Left ventricle myocardium superior (tissue), 1 donor: ENCODE results near the gene ZNF710. TPM values are rescaled to one million over a fixed set of nuclear protein-coding genes. Genes with fewer than 3 reads are reported as not detected.

Experiments used
- ATAC-seq: fragments of 200-7000 bp; cut with Tn5 transposase; one replicate; pipeline ENCODE4 v1.9.1; 2020; ENCODE audit warnings: mild to moderate bottlenecking, moderate library complexity
- DNase-seq: peaks from one replicate; pipeline ENCODE4 v3.0.0-alpha.2; 2020
- intact Hi-C: fragments of 100-400 bp; cut with micrococcal nuclease; formaldehyde crosslinking; loops from one replicate; pipeline ENCODE4 v1.11.0; 2022
- total RNA-seq: library from RNA; stranded (reverse); fragmentation: NEBNext Ultra II Directional; extraction: Animal tissue kit (Norgen Biotek cat#: 25700); gene quantifications from one replicate; pipeline ENCODE4 v1.2.1, GENCODE V29; 2021
- donor health status: DM: no; HTN: yes; CAD: no; lungs with severe emphysema.

ZNF710 gene
- total RNA-seq, 1 donor from 2014 or later, result 6.1 TPM

DNA sequence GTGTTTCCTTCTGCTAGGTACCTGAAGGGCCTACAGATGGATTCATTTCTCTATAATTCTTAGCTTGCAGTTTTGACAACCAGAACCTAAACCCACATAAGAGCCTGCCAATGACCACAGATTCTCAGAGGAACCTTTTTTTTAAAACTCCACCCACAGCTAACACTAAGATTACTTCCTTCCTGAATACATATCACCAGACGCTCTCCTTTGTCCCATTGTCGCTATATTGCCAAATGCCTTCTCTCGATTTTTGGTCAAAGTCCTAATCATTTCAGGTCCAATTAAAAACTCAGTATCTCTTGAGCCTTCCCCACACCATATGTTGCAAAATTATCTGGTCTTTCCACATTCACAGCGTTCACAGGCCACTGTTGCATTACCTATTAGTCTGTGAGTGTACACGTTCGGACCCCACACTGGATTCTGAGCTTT lies 12.4 kb downstream of the ZNF710 start:
- DNase-seq (no peak), ATAC-seq (no peak)
- intact Hi-C loops, result no loop called here

GRCh38 chr15:90015294-90015693 lies 14.2 kb downstream of the ZNF710 start:
- intact Hi-C loops, result no loop called here
- ATAC-seq (no peak), DNase-seq (no peak)

DNA sequence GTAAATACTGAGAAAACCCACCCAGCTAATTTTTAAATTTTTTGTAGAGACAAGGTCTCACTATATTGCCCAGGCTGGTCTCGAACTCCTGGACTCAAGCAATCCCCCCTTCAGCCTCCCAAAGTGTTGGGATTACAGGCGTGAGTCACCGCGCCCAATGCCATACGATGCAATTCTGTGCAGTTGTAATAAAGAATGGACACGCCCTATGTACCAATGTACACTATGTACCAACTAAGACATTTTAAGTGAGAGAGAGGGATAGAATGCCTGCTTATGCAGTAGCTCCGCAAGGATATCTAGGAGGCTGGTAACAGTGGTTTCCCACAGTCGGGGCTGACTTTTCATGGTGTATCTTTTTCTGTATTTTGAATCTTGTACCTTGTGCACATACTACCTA lies 14.6 kb downstream of the ZNF710 start:
- DNase-seq (no peak), ATAC-seq (no peak)
- intact Hi-C loops, result no loop called here

DNA sequence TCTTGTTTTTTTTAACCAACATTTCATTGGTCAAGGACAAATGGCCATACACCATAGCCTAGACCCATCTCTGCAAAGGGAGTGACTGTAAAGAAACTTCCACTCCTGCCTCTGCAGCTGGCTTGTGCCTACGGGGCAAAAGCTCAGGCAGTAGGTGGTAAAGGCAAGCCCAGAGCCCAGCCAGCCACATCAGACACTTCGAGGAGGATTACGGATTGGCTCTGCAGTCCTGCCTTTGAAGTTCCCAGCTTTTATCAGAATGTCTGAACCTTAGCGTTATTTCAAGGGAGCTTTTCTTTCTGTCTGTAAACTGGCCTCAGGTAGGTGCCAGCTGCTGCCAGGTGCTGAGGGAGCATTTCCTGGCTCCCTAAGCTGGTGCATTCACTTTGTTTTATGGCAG lies 15.6 kb downstream of the ZNF710 start:
- DNase-seq (no peak), ATAC-seq (no peak)
- intact Hi-C loops, result no loop called here

DNA sequence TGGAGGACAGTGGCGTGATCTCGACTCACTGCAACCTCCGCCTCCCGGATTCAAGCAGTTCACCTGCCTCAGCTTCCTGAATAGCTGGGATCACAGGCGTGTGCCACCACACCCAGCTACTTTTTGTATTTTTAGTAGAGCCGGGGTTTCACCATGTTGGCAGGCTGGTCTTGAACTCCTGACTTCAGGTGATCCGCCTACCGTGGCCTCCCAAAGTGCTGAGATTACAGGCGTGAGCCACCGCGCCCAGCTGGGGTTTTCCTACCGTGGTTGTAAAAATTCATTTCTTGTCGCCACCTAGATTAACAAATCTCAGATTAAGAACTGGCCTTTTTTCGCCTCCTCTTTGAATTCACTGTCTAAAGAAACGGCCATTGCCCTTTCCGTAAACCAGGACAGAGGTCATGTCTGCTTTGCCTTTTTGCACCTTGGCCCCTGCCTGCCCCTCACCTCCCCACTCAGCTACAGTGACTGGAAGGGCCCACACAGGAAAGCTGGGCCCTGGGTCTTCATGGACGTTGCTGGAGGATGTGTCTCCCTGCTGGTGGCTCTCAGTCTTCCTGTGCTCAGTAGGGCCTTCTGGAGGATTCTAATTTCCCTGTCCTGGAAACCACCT lies 17.2 kb downstream of the ZNF710 start:
- intact Hi-C loops, result no loop called here
- DNase-seq (no peak), ATAC-seq (no peak)

- intact Hi-C loops, result no loop called here
- DNase-seq, result no peak
- ATAC-seq, result no peak
Observed at GRCh38 chr15:90019611-90020010, 18.5 kb downstream of the ZNF710 start.

GRCh38 chr15:90020021-90020735 lies 19.1 kb downstream of the ZNF710 start:
- intact Hi-C loops, result no loop called here
- DNase-seq, result no peak
- ATAC-seq, result peak; percentile 78

DNA sequence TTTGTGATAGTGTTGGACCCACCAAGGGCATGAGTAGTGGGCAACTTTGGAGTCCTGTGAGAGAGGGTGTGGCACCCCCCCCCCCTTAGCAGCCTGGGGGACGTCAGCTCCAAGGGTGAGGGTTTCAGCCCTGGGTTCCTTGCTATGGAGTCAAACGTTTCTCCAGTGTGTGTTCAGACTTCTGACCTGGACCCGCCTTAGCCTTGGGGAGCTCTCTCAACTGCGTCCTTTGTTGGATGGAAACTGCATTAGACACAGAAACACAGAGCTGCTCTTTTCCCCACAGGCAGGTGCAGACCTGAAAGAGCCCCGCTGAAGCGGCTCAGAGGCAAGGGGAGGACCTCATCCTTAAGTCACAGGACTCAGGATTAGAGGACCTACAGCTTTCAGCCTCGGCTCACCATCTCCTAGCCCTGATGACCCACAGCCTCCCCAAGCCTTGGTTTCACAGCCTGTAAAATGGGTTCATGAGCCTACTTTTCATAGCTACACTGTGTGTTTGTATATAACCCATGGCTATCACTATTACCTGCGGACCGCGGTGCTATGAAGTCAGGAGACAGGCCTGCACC lies 19.9 kb downstream of the ZNF710 start:
- intact Hi-C loops, result no loop called here
- ATAC-seq (no peak), DNase-seq (no peak)

- DNase-seq (no peak), ATAC-seq (no peak)
- intact Hi-C loops, result no loop called here
Observed at GRCh38 chr15:90022345-90022744, 21.2 kb downstream of the ZNF710 start.

- intact Hi-C loops, result no loop called here
- ATAC-seq (no peak), DNase-seq (no peak)
Observed at GRCh38 chr15:90022905-90023700, 22.0 kb downstream of the ZNF710 start.

GRCh38 chr15:90024406-90024805 lies 23.3 kb downstream of the ZNF710 start:
- ATAC-seq, result no peak
- intact Hi-C loops, result no loop called here
- DNase-seq, result no peak

DNA sequence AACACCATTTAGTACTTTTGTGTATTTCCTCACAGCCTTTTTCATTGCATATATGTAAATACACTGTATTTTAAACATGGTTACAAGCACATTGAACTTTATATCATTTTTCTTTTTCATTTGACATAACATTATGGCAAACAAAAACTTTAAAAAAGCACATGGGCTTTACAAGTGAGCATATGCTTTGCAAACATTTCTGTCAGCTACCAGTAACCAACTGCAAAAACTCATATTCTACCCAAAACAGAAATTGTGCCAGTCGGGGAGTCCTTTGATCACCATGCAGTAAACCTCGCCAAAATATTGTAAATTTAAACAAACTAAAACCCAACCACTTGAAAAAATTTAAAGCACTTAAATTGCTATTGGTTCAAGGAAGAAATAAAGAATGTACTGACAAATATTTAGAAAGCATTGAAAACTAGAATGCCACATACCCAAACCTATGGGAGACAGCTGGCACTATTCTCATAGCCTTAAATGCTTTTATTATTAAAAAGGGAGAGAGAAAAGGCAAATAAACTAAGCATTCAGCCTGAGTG lies 24.4 kb downstream of the ZNF710 start:
- ATAC-seq (no peak), DNase-seq (no peak)
- intact Hi-C loops, result no loop called here

- intact Hi-C loops, result no loop called here
- no peak for ATAC-seq
Observed at GRCh38 chr15:90028376-90028944, 27.3 kb downstream of the ZNF710 start.

GRCh38 chr15:90029024-90029423 lies 27.9 kb downstream of the ZNF710 start:
- intact Hi-C loops, result no loop called here
- no peak for DNase-seq
- no peak for ATAC-seq

More at GRCh38 chr15:90028376-90028944, 27.3 kb downstream of the ZNF710 start:
- DNase-seq, result no peak

- ATAC-seq, result peak; percentile 71
- intact Hi-C loops, result no loop called here
- peak; percentile 67 for DNase-seq
Observed at GRCh38 chr15:90030376-90030775, 29.3 kb downstream of the ZNF710 start.

DNA sequence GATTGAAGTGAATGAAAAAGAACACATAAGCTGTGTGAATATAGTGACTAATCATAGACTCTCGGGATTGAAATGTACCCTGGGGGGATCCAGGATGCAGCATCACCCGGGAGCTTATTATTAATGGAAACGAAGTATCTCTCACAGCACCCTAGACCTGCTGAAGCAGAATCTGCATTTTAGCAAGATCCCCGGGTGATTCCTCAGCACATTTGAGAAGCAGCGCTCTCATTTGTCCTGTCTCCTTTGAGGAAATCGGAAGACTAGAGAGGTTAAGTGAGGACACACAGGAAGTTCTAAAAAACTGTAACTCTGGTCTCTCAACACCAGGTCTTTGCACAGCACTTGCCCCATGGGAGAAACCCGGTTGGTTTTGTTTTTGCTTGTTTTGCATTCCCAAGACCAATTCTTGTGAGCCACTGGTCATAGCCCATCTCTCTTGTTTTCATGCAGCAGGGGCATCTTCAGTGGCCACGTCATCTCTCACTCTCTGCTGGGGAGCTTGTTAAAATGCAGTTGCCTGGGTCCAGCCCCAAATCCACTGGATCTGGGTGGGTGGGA lies 30.2 kb downstream of the ZNF710 start:
- ATAC-seq (peak; percentile 51), DNase-seq (no peak)
- intact Hi-C loops, result no loop called here

DNA sequence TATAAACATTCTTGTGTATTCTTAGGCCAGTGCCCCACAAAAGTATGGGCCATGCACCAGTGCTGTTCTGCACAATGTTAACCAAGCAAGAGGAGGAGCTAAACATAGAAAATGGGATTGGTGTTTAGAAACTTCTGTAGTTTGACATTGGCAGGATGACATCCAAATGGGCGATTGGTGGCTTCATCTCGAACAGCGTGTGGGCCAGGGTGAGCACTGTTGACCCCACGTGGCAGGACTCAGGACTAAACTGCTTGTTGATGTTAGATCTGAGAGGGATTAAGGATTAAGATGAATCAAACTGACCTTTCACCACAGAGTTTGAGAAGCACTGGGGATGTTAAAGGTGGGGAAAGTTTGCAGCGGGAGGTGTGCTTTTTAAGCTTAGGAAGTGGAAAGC lies 31.9 kb downstream of the ZNF710 start:
- intact Hi-C loops, result no loop called here
- ATAC-seq (no peak), DNase-seq (no peak)

DNA sequence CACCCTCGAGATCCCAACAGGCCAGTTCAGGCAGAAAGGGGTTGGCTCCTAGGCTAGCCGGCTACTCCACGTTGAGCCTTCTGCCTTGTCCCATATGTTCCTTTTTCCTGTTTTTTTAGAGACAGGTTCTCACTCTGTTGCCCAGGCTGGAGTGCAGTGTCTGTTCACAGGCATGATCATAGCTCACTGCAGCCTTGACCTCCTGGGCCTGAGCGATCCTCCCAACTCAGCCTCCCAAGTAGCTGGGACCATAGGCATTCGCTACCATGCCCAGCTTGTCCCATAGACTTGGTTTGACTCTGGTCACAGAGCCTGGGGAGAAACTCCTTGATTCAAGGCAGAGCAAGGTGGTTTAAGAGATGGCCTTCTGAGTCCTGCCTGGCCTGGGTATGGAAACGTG lies 32.3 kb downstream of the ZNF710 start:
- no peak for ATAC-seq
- intact Hi-C loops, result no loop called here
- no peak for DNase-seq
